Measurements from ENCODE around the gene CDK17.

DNA sequence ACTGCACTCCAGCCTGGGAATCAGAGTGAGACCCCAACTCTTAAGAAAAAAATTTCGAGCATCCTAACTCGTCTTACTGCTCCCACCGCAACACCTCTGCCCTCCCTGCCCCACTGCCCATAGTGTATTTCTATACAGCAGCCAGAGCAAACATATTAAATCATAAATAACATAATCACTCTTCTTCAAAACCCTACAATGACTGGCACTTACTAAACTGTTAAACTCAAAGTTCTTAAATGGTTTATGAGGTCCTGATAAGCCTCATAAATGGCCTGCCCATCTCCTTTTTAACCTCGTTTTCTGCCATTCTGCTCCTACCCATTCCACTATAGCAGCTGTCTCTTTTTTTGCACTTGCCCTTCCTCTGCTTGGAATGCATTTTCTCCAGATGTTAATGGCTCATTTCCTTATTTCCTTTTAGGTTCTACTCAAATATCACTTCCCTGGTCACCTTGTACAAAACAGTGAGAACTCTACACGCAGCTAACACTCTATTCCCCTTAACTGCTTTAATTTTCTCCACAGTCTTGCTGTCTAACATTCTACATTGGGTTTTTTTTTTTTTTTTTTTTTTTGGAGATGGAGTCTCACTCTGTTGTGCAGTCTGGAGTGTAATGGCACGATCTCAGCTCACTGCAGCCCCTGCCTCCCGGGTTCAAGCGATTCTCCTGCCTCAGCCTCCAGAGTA is 45.2 kb downstream of the CDK17 start:
- TF ChIP-seq SIN3A (IDR thresholded peaks at IDR 0.05; ENCODE audit: borderline replicate concordance, insufficient read depth, low read length) (no peak), POLR2AphosphoS5 (IDR thresholded peaks at IDR 0.05; ENCODE audit: low read depth, low read length) (no peak)
